GM18861 (cell line): ENCODE results near the gene AFF4.
"Not testable (repeated sequence)": the region's sequence is repeated elsewhere in the genome, so short reads cannot be mapped to it uniquely, and the experiment has no call there.

Experiments
- ATAC-seq: cut with Tn5 transposase; IDR thresholded peaks from one replicate; pipeline ENCODE4 v1.9.1; 2021; ENCODE audit not compliant: unreplicated experiment

The AFF4 gene

GRCh38 chr5:132963171-132964104 lies at the start of gene AFF4:
TSS of gene AFF4 (minus strand) at chr5:132963634. CDS start at chr5:132937189, 26,445 bp downstream.
- ATAC-seq: peak; percentile 81

- ATAC-seq: not testable (repeated sequence)
These were observed 45.0 kb upstream of the AFF4 start for GRCh38 chr5:133008455-133008854.

DNA sequence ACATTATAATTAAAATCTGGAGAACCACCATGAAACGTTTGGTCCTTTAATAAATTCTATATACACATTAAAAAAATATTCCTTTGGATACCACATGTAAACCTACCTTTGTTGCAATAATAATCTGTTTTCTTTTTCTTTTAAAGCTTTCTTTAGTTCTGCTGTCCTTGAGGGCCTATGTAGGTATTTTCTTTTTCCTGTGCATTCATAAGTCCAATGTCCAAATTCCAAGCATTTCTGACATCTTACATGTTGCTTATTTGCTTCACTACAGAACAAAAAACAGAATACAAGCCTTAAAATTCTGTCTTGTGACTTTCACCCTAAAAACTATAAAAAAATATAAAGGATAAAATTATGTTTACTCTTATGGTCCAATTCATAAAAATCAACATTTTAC lies 43.2 kb upstream of the AFF4 start:
- no peak for ATAC-seq

- ATAC-seq: no peak
These were observed 35.8 kb upstream of the AFF4 start for GRCh38 chr5:132999246-132999645.

DNA sequence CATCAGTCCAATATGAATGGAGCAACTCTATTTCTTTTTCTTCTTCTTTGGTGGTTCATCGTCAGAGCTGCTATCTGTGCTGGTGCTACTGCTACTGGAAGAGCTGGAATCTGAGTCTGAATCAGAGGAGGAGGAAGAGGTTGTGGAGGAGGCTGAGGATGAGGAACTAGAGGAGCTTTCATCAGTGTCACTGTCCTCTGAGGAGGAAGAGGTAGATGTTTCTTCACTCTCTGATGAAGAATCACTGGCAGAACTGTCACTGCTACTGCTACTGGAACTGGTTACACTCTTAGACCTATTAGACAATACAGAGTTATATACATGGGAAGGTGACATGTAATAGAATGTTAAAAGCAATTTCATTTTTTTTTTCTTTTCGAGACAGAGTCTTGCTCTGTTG lies 35.1 kb upstream of the AFF4 start:
- no peak for ATAC-seq

GRCh38 chr5:132996307-132996706 lies 32.9 kb upstream of the AFF4 start:
- no peak for ATAC-seq

- ATAC-seq: no peak
These were observed 24.3 kb upstream of the AFF4 start for GRCh38 chr5:132987531-132988408.

- ATAC-seq: not testable (repeated sequence)
These were observed 19.5 kb upstream of the AFF4 start for GRCh38 chr5:132982971-132983370.

DNA sequence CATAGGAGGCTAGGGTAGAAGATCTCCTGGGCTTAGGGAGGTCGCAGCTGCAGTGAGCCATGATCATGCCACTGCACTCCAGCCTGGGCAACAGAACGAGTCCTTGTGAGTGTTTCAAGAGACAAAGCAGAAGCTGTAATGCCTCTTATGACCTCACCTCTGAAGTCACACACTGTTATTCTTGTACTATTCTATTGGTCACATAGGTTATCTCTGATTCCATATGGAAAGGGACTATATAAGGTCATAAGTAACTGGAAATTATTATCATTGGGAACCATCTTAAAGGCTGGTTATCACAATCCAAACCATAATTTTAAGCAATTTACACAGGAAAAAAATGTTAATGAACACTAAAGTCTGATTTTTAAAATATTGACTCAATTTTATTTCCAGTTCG lies 17.9 kb upstream of the AFF4 start:
- ATAC-seq: no peak

DNA sequence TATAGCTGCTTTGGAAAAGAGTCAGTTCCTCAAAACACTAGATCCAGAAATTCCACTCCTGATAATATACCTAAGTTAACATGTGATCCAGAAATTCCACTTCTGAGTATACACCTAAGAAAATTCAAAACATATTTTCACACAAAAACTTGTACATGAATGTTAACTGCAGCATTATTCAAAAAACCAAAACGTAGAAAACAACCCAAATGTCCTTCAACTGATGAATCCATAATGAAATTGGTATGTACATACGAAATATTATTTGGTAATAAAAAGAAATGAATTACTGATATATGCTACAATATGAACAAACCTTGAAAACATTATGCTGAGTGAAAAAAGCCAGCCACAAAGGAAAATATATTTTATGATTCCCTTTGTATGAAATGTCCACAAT lies 16.5 kb upstream of the AFF4 start:
- ATAC-seq: no peak

- ATAC-seq: no peak
These were observed 16.0 kb upstream of the AFF4 start for GRCh38 chr5:132979367-132979940.

- ATAC-seq: no peak
These were observed 13.4 kb upstream of the AFF4 start for GRCh38 chr5:132976852-132977251.

- not testable (repeated sequence) for ATAC-seq
These were observed 9.0 kb upstream of the AFF4 start for GRCh38 chr5:132972436-132972828.

DNA sequence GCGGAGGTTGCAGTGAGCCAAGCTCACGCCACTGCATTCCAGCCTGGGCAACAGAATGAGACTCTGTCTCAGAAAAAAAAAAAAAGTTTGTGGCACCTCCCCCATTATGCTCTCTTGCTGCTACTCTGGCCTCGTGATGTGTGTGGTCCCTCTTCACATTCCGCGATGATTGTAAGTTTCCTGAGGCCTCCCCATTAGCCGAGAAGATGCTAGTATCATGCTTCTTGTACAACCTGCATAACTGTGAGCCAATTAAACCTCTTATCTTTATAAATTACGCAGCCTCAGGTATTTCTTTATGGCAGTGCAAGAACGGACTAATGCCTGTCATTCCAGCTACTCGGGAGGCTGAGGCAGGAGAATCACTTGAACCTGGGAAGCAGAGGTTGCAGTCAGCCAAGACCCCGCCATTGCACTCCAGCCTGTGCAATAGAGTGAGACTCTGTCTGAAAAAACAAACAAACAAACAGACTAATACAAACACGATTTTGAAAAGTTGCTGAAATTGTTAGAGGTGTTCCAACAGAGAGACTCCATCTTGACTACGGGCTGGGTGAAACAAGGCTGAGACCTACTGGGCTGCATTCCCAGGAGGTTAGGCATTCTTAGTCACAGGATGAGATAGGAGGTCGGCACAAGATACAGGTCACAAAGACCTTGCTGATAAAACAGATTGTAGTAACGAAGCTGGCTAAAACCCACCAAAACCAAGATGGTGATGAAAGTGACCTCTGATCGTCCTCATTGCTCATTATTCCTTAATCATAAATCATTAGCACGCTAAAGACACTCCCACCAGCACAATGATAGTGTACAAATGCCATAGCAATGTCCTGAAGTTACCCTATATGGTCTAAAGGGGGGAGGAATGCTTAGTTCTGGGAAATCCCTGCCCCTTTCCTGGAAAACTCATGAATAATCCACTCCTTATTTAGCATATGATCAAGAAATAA lies 8.3 kb upstream of the AFF4 start:
- ATAC-seq: no peak

GRCh38 chr5:132965120-132965519 lies 1.7 kb upstream of the AFF4 start:
- no peak for ATAC-seq

DNA sequence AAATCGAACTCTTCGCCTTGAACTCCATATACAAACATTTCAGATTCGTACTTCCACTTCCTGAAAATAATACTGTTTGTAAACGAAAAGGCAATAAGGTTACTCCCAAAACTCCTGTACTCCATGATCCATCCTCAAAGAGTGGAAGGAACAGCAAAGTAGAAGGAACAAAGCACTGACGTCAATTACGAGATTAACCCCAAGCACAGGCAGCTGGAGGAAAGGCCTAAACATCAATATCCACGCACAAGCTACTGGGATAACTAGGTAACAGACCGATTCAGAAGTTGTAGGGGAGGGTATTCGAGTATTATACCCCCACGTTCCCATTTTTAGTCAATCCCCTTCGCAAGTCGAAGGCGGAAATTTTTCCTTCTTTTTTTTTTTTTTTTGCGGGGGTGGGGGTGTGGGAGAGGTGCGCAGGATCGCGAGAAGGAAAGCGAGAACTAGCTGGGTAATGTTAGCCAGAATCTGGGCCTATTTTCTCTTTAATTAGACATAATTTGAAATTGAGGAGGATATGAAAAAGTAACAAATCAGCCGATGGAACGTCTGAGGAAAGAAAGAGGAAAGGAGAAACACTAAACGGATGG lies 909 bp downstream of the AFF4 start:
- no peak for ATAC-seq

DNA sequence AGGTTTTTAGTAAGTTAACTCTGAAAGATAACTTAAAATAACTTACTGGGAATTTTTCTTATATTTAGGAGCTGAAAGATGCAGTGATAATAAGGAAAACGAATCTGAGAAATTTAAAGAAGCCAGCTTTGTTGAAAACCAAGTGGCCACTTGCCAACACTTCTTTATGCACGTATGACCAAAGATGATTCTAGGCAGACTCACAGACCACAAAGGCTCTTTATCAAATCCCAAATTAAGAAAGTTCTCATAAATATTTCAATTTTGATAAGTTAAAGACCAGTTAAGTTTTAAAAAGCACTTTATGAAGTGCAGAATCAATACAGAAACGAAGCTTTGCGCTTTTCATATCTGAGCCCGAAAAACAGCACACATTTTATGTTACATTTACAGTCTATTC lies 1.5 kb downstream of the AFF4 start:
- ATAC-seq: no peak

DNA sequence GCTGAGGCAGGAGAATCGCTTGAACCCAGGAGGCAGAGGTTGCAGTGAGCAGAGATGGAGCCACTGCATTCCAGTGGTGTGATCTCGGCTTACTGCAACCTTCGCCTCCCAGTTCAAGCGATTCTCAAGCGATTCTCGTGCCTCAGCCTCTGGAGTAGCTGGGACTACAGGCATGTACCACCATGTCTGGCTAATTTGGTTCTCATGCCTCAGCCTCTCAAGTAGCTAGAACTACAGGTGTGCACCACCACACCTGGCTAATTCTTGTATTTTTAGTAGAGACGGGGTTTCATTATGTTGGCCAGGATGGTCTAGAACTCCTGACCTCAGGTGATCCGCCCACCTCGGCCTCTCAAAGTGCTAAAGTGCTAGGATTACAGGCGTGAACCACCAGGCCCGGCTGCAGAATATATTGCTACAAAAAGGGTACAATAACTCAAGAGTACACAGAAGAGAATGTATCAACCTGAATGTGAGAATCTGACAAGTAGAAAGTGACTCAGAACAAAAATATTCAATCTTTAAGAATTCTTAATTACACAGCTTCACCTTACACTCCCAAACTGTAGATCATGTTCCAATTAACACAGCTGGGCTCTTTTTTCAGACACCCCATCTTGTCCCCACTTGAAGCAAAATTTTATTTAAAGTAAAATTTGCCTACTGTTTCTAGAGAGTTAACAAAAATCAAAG lies 2.2 kb downstream of the AFF4 start:
- not testable (repeated sequence) for ATAC-seq

- ATAC-seq: not testable (repeated sequence)
These were observed 7.2 kb downstream of the AFF4 start for GRCh38 chr5:132956166-132956799.
